Amniotic epithelial cell (primary cell): Measurements from ENCODE around the gene CYP8B1.

ENCODE experiments used
- DNase-seq: peaks from one replicate; pipeline ENCODE4 v3.0.0-alpha.2; 2010; ENCODE audit warnings: low read depth

The CYP8B1 gene

DNA sequence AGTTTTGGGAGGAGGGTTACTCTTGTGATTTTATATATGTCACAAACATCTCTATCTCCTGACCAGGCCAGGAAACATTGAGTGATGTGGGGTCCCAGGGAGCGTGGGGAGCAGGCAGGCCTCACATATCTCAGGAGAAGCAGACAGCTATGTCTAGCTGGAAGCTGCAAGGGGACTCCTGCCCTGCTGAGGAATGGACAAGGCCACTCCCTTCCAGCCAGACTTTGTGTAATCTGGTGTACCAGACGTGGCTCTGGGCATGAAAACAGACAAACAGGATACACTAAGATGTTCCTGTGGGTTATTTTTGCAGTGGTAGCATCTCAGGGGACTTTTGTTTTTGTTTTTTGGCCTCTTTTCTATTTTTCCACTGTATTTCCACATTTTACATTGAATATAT lies 23.2 kb downstream of the CYP8B1 start:
- DNase-seq, result peak; percentile 20

DNA sequence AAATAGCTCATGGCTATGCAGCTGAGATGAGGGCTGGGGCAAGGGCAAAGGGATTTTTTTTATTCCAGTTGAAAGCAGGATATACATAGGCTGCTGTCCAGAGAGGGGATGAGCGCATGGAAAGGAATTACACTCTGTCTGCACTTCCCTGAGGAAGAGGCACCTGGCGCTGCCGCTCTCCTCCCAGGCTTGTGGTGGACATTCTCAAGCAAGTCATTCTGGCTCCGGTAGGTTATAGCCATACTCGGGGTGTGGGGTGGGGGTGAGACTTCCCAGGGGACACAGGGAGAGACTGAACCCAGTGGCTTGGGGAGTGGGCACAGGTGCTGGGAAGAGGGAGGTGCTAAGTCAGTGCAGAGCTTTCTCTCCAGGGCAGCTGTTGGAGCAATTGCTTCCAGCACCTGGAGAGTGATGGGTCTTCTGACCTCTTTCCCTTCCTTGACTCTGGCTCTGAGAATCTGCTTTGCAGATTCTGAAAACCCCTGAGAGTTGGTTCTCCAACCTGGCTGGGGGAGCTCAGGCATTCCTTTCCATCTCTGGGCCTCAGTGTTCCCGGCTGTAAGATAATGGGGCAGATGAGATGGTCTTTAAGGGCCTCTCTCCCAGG lies 24.3 kb downstream of the CYP8B1 start:
- peak; percentile 32 for DNase-seq

DNA sequence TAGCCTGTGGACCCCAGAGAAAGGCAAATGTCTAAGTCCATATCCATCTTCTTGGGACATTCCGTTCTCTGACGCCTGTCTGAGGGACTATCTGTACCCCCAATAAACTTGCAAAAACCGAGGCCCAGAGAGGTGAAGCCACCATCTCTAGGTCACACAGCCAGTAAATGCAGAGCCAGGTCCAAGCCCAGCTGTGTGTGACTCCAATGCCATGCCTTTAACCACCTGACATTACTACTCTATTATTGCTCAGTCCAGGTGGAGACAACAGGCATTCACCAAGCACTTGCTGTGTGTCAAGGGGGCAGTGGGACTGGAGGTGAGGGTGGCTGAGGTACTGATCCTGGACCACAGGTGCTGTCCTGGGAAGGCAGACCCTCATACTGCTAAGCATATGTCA lies 25.4 kb downstream of the CYP8B1 start:
- no peak for DNase-seq

DNA sequence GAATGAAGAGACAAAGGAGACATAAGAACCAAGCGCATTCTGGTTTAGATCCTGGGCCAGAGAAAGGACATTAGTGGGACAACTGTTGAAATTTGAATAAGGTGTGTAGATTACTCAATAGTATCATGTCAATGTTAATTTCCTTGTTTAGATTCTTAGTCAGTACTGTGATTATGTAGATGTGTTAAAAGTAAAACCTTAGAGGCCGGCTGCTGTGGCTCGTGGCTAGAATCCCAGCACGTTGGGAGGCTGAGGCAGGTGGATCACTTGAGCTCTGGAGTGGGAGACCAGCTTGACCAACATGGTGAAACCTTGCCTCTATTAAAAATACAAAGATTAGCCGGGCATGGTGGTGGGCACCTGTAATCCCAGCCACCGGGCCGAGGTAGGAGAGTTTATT lies 26.7 kb downstream of the CYP8B1 start:
- no peak for DNase-seq

DNA sequence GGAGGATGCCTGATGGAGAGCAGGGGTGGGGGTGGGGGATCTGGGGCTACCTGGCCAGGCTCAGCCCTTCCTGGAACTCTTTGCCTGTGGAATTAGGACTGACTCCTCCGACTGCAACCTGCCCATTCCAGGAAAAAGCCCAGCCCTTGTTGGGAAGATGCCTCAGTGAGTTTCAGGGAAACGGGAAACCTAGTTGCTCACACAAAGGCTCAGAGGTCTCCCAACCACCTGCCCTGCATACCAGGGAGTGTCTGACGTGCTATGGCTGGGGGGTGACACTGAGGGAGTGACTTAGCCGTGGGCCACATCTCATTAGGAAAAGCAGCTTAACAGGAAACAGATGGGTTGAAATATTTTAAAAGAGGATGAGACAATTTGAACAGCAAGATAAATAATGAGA lies 27.9 kb downstream of the CYP8B1 start:
- no peak for DNase-seq

DNA sequence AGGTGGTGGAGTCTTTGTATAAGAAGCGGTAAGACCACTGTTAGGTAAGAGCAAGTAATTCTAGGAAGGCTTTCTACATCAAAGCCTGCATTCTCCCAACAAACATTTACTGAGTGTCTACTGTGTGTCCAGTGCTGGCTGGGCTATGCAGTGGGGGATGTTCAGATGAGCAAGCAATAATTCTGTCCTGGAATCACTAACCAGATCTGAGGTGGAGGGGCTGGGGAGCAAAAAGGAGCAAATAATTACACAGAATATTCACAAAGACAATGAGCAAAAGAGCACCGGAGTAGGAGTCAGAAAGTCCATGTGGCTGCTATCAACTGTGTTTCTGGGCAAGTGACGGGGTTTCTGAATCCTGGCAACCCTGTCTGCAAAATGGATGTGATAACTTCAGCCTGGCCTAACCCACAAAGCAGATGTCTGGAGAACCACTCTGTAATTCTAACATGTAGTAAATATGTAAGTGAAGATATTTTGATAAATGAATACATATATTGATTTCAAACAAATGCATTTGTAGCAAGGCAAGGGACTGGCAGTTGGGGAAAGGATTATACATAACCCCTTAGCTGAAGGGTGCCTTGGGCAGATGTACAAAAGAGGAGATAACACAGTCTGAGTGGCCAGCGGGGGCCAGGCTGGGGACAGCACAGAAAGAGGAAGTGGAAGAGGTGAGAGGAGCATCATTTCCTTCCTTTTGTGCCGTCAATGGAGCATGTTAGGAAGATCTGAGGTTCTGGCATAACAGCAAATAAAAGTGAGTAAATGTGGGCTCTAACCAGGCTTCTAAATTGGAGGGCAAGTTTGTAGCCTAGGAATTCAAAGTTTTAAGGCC lies 28.8 kb downstream of the CYP8B1 start:
- DNase-seq, result no peak

DNA sequence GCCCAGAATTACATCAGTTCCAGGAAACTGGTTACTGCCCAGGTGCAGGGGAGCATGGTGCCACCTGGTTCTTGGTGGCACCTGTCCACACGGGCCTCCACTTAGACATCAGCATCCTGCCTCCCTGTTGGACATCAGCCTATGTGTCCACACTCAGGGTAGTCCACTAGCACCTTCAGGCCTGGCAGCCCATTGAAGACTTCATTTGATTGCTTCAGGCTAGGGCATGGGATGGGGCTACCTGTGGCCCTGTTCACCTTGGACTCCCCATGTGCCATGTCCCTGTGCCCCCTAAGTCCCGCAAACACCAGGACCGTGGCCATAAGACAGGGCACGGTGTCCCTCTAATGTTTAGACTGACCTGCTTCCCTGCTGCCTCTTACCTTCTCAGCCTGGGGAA lies 30.9 kb downstream of the CYP8B1 start:
- DNase-seq, result no peak

DNA sequence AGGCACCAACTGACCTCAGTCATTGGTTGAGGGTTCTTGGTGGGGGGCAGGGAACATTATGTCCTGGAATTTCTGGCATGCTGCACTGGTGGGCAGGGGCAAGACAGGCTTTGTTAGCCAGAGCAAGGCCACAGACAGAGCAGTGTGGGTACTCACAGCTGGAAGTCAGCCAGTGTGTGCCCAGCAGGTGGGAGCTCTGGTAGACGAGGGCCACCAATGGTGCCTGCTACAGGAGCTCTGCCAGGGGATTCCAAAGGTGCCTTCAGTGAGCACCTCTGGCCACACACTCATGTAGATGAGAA lies 31.3 kb downstream of the CYP8B1 start:
- no peak for DNase-seq

DNA sequence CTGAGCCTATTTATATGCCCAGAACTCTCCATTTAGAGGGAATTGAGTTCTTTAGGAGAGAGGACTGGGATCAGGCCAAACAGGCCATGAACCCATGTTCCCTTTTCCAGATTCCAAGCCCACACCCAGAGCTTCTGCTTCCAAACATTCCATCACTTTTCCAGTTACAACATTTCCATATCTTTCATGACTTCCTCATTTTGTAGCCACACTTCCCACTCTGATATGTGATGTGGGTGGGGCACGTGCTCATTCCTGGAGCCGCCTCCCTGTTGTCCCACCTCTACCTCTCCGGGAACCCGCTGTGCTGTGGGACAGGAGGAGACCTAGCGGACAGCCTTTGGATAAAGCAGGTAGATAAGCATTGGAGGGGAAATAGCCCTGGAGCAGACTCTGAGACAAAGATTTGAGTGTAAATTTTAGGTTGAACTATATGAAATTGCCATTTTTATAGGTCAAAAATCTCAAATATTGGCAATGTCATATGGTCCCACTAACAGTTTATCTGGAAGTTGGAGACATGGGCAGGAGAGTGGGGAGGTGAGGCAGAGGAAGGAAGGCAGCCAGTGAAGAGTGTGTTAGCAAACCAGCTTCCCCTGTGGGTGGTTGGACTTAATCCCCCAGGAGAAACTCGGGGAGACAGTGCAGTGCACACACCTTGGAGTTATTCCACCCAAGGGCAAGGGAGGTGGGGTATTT lies 31.8 kb downstream of the CYP8B1 start:
- no peak for DNase-seq

DNA sequence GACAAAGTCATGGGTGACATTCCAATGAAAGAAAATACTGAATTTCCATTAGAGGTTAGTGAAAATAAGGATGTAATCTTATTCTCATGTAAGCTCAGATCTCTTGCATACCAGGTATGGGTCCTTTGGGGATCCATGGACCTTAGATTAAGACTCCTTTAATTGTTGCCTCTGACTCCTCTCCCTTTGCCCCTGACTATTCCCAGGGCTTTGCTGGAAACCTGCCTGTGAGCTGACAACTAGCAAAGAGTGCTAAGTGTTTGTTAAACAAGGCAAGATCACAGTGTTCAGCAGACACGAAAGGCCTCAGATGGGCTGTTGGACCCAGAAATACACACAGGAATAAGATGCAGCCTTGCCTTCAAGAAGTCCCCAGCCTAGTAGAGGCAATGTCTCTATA lies 34.3 kb downstream of the CYP8B1 start:
- no peak for DNase-seq

DNA sequence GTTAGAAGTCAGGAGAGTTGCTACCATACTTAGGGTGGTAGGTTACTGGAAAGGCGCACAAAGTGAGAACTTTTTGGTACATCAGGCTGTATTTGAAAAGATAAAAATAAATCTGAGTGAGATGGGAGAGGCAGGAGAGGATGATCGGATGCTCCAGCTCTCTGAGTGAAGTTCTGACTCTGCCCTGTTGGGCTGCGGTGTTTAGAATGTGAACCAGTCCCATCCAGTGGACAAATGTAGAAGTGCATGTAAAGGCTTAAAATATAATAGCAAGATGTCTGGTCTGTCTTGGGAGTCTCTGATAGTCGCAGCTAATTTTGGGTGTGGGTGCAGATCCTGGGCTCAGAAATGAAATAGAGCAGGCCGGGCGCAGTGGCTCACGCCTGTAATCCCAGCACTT lies 36.1 kb downstream of the CYP8B1 start:
- DNase-seq, result peak; percentile 64

DNA sequence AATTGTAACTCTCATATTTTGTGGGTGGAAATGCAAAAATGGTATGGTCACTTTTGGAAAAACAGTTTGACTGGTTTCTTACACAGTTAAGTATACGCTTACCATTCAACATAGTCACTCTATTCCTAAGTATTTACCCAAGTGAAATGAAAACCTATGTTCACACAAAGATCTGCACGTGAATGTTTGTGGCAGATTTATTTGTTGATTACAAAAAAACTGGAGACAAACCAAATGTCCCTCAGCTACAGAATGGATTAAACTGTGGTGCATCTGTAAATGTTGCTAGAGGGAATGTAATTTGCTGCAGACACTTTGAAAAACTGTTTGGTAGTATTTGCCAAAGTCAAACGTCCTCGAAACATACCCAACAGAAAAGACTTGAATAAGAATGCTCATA lies 37.1 kb downstream of the CYP8B1 start:
- DNase-seq, result no peak

DNA sequence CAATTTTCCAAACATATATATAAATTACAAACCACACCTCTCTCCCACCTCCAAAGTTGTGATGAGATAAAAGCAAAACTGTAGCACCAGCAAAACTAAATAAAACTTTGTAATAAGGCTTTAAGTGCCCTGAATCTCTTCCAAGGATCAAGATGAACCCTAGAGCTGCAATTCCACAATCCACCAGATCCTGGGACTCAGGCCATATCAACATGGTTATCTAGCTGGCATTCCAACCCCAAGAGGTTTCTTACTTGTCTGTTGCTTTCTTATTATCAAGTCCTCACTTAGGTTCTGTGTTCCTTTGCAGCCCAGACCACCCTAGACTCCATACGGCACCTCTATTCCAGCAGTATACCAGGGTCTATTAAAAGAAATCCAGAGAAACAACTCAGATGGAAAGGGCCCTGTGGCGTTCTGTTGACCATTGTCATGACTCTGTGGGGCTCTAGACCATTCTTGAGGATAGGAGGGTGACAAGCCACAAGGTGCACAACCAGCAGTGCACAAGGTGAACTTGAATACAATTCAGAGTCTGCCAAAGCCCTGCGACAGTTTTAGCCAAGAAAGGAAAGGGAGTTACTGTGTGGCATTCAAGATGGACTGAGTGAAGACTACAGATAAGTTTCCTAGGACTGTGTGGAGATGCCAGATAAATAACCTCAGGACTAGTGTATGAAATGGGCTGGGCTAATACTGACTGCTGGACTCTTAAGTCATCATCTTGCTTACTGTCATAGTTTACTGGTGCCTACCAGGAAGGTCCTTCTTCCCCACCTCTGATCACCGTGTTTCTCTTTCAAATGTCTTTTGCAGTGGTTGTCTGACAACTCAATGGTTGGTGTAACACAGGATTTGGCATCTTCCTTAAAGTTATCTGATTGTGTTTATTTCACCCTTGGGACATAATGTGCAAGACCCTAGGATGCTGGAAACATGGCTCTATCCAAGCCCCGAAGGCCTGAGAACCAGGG lies 39.2 kb downstream of the CYP8B1 start:
- peak; percentile 39 for DNase-seq

DNA sequence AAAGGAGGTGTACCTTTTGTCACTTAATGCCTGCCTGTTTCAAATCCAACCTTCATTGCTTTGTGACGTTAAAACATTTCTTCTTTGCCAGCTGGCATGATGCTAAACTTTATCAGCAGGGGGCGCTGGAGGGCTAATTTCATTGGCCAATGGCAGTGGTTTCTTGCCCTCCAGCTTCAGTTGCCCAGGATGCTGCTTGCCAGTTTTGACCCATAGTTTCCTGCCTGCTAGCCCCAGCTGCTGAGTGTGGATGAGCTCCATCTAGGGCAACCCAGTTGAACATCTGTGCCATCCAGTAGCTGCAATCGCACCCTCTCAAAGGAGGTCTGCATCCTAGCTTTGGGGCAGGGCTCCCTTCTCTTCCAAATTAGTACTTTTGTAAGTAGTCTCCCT lies 44.4 kb downstream of the CYP8B1 start:
- peak; percentile 45 for DNase-seq

DNA sequence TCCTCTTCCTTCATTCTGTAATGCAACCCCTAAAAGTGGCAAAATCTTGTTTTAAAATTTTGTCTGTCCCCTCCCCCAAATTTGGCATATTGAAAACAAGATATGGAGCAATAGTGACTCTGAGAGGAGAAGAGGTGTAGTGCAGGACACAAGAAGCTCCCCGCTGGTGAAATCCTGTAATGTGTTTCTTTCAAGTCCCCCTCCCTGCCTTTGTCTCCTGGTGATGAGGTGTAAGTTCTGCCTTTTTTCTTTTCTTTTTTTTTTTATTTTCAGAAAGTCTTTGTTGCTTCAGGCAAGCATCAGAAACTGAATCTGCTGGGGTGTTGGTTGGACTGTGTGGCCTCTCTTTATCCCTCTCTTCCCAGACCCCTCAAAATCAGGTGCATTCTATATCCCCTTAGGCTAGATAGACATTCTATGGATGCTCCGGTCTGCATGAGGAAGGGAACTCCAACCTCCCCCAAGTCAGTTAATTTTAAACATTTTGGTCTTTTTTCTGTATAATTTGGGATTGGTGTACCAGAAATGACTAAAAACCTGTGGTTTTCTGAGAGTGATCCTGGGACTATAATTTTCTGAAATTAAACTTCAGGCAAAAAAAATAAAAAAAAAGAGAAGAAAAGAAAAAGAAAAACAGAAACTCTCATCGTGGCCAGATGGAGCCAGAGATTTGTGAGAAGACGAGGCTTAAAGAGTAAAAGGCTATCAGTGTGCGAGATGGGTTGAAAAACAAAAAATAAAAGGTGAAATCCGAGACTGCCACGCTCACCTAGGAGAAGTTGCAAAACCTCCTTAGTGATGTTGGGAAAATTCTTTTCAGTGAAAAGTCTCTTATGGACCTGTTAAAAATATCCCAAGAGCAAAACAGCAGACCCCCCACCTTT lies 45.0 kb downstream of the CYP8B1 start:
- peak; percentile 50 for DNase-seq

DNA sequence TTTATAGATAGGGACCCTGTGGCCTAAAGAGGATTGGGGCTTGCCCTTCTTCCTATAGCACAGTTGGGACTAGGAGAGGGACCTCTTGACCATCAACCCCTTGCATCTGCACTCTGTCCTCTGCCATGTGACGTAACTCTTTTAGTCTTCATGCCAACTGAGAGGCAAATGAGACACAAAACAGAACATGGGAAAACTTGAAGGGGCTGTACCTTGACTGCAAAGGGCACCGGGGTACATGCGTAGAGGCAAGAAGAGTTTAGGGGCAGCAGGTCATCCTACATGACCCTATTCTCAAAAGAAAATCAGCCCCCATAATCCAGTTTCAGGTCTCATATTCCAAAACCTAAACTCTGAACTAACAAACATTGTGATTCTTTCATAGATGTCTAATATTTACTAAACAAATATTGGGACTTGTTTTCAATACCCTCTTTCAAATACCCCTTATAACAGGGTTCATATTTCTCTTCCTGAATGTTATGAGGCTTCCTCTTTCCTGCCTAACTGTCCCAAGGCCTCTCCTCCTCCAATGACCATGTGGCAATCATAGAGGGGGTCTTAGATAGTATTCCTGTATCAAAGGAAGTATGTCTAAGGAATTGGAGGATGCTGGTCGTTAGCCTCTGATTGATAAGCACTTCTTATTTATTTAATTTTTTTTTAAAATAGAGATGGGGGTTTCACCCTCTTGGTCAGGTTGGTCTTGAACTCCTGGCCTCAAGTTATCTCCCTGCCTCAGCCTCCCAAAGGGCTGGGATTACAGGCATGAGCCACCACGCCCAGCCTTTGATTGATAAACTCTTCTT lies 45.8 kb downstream of the CYP8B1 start:
- DNase-seq, result no peak

DNA sequence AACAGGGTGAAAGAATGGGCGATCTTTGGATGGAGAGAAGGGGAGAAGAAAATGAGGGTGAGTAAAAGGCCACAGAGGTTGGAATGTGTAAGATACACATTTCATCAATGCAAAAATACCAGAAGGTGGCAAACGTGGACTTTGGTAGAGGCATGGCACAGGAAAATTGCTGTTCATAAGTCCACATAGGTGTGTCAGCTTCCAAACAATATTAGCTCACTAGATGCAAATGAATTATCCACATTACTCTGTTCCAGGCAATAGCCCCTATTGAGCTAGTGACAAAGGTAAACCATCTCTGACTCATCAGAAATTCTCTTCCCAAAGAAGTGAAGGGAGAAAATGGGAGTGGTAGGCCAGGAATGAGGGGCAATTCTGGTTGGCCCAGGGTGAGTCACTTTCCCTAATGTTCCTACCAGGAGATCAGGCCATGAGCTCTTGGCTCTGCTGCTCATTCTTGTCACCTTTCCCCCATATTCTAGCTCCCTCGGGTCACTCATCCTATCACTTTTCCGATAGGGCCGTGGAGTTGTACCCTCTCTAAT lies 46.5 kb downstream of the CYP8B1 start:
- no peak for DNase-seq

DNA sequence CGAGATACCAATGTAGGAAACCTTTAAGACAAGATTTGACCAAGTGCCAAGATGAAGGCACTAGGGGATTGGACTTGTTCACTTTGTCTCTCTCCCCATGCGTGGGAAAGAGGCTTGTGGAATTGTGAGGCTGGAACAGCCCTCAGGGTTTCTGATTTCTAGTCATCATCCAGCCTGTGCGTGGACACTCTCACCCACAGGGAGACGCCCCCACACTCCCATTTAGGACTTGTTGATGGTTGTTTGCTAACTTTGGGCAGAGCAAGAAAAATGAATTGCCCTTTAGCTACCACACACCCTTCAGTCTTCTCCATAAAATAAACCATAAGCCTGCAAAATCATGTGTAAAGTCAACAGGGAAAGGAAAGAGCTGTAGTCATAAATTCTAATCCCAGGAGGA lies 48.0 kb downstream of the CYP8B1 start:
- DNase-seq, result peak; percentile 66

DNA sequence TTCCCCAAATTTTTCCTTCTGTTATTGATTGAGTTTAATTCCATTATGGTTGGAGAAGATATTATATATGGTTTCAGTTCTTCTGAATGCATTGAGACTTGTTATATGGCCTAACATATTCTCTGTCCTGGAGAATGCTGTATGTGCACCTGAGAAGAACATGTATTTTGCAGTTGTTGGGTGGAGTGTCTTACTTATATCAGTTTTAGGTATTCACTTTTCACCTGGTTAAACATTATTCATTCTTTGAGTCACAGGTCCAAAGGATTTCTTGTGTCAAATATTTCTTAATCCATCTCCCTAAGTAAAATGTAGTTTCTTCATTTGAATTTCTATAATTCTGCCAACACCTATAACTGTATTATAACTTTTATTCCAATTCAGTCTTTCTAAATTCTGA lies 48.7 kb downstream of the CYP8B1 start:
- no peak for DNase-seq

DNA sequence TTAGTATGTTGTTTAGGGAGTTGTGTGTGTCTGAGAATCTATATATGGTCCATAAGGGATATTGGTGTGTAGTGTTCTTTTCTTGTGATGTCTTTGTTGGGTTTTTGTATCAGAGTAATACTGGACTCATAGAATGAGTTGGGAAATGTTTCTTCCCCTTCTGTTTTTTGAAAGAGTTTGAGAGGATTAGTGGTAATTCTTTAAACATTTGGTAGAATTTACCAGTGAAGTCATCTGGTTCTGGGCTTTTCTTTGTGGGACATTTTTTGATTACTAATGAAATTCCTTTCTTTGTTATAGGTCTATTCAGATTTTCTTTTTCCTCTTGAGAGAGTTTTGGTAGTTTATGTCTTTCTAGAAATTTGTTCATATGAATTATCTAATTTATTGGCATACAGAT lies 49.5 kb downstream of the CYP8B1 start:
- no peak for DNase-seq
